KOPT-K1 (cell line): ENCODE measurements around the gene ACTRT2.

Experiments used
- H3K27ac ChIP-seq: fragments of 200-600 bp; sonication (generic); 2 replicates; pipeline ENCODE4 v1.5.1; 2016; ENCODE audit warnings: antibody characterized with exemption, mild to moderate bottlenecking, low read depth, low read length; ENCODE audit not compliant: poor library complexity, severe bottlenecking
- H3K36me3 ChIP-seq: fragments of 200-600 bp; sonication (generic); 2 replicates; pipeline ENCODE4 v1.5.1; 2017; ENCODE audit warnings: antibody characterized with exemption, mild to moderate bottlenecking, low read length, moderate library complexity; ENCODE audit not compliant: insufficient read depth
- H3K9me3 ChIP-seq: fragments of 200-600 bp; sonication (generic); 2 replicates; pipeline ENCODE4 v1.5.1; 2017; ENCODE audit warnings: antibody characterized with exemption, low read length, mild to moderate bottlenecking; ENCODE audit not compliant: insufficient read depth, poor library complexity, severe bottlenecking

The ACTRT2 gene

DNA sequence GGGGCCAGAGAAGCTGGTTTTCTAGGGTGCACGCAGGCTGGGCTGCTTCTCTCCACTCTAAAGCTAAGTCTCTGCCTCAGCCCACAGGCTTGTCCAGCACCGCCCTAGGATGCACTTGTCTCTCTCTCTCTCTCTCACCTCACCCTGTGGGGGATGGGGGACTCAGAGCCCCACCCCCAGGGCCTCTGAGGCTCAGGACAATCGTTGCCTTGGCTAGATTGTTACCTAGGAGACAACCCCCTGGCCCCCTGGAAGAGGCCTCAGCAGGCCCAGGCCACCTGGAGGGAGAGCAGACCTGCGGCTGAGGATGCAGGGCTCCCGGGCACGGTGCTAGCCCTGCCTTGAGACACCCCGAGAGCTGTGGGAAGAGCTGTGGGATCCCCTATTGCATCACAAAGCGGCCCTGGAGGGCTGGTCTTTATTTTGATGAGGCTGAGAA lies at the start of gene ACTRT2:
Gene ACTRT2, plus strand, starts transcription at position 235 of the 439 bp plus-strand sequence. CDS start 220 bp downstream, outside the sequence.
- no peaks in the 10 kb centered on the region for H3K9me3 ChIP-seq
- H3K36me3 ChIP-seq: no peaks in the 10 kb centered on the region
- no peak within 1 kb of the TSS for H3K27ac ChIP-seq

DNA sequence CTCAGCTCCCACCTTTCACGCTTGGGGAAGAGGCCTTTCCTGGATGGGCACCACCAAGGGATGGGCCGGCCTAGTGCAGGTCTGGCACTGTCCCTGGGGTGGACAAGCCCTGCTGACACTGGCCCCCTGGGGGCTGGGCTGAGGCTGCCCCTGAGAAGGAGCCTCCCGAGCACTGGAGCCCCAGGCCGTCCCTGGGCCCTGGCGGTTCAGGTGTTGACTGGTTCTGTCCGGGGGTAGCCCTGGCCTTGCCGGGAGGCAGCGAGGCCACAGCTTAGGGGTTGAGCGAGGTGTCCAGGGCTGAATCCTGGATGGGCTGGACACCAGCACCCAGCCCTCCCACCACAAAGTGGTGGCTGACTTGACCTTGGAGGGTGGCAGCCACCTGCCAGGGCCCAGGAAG lies 49.7 kb upstream of the ACTRT2 start:
- no peak overlapping the region for H3K27ac ChIP-seq
- no peaks in the 10 kb centered on the region for H3K9me3 ChIP-seq
- H3K36me3 ChIP-seq: no peaks in the 10 kb centered on the region

- Histone ChIP-seq H3K27ac (no peak overlapping the region), H3K9me3 (no peaks in the 10 kb centered on the region), H3K36me3 (no peaks in the 10 kb centered on the region)
These were observed 49.0 kb upstream of the ACTRT2 start for GRCh38 chr1:2972011-2972878.

GRCh38 chr1:2972879-2973575 lies 48.2 kb upstream of the ACTRT2 start:
- Histone ChIP-seq H3K27ac (no peak overlapping the region), H3K36me3 (no peaks in the 10 kb centered on the region), H3K9me3 (no peaks in the 10 kb centered on the region)

GRCh38 chr1:2973601-2974593 lies 47.4 kb upstream of the ACTRT2 start:
- H3K27ac ChIP-seq: no peak overlapping the region
- no peaks in the 10 kb centered on the region for H3K36me3 ChIP-seq
- no peaks in the 10 kb centered on the region for H3K9me3 ChIP-seq

DNA sequence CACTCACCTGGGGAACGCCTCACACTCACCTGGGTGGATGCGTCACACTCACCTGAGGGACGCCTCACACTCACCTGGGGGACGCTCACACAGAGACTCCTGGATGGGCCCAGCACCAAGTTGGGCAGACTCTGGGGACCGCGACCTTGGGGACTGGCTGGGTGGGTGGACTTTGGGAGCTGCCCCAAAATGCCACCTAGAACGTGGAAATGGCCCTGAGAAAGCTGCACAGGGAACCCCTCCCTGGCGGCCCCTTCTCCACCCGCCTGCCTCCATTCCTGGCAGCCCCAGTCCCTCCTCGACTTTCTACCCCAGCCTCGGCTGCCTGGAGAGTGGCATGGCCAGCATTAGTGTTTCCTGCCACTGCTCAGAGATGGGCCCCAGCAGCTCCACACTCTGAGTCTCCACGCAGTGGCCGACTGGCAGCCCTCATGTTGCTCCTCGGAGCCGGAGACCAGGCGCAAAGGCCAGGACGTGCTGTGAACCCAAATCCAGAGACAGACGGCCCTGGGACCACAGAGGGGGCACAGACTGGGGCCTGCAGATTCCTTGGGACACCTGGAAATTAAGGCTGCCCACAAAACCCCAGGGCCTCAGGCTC lies 46.5 kb upstream of the ACTRT2 start:
- H3K27ac ChIP-seq: no peak overlapping the region
- no peaks in the 10 kb centered on the region for H3K9me3 ChIP-seq
- H3K36me3 ChIP-seq: no peaks in the 10 kb centered on the region

- no peaks in the 10 kb centered on the region for H3K36me3 ChIP-seq
- no peaks in the 10 kb centered on the region for H3K9me3 ChIP-seq
- no peak overlapping the region for H3K27ac ChIP-seq
These were observed 45.6 kb upstream of the ACTRT2 start for GRCh38 chr1:2975466-2976179.

DNA sequence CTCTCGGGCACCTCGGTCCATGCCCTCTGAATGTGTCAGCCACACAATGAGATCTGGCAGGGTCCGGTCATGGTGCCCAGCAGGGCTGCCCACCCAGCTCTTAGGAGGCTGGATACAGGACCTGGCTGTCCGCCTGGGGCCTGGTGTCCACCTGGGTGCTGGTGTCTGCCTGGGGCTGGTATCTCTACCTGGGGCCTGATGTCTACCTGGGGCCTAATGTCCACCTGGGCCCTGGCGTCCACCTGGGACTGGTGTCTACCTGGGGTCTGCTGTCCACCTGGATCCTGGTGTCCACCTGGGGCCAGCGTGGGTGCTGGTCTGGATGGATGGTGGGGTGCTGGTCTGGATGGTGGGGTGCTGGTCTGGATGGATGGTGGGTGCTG lies 45.1 kb upstream of the ACTRT2 start:
- no peak overlapping the region for H3K27ac ChIP-seq
- no peaks in the 10 kb centered on the region for H3K36me3 ChIP-seq
- H3K9me3 ChIP-seq: no peaks in the 10 kb centered on the region

DNA sequence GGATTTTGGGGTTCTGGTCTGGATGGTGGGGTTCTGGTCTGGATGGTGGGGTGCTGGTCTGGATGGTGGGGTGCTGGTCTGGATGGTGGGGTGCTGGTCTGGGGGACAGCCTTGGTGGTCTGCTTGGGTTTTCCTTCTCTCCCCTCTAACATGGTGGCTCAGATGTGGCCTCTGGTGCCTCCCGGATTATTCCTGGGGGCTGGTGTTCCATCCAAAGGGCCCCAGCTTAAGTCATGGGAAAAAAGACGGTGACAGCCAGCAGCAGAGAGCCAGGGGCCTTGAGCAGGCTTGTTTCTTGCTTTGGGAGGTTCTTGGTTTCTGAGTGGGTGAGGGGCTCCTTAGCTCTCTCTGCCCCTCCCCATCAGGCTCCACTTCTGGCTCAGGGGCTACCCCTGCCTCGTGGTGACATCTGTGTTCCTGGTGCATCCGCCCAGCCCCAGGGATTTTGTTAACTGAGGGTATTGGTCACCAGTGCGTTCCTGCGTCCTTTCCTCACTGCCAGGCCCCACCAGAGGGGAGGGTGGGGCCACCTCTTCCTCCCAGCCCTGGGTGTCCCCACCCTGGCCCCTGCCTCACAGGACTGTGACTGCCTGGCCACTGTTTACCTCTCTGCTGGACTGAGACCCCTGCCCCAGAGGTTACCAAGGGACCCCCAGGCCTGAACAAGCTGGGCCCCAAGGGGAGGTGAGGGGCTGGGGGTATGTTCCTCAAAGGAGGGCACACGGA lies 43.2 kb upstream of the ACTRT2 start:
- Histone ChIP-seq H3K27ac (no peak overlapping the region), H3K9me3 (no peaks in the 10 kb centered on the region), H3K36me3 (no peaks in the 10 kb centered on the region)

DNA sequence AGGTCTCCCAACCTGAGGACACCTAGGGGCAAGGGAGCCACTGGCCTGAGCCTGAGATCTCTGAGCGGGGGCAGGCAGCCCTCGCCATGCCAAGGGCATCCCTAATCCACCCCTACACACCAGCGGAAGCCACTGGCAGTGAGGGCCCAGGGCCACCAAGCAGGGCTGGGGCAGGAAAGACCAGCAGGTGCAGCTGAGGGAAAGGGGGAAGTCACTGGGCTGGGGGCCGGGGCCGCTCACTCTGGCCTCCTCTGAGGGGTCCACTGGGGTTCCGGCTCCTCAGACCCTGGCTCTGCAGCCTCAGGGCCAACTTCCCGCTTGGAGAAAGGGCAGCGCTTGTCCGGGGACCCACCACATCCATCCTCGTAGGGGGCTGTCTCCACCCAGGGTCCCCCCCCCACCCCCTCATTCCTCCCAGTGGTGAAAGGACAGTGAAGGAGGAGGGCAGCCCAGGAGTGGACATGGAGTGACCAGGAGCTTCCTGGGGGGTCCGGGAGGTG lies 42.5 kb upstream of the ACTRT2 start:
- H3K36me3 ChIP-seq: no peaks in the 10 kb centered on the region
- H3K9me3 ChIP-seq: no peaks in the 10 kb centered on the region
- H3K27ac ChIP-seq: no peak overlapping the region

- H3K27ac ChIP-seq: no peak overlapping the region
- H3K36me3 ChIP-seq: no peaks in the 10 kb centered on the region
- no peaks in the 10 kb centered on the region for H3K9me3 ChIP-seq
These were observed 41.8 kb upstream of the ACTRT2 start for GRCh38 chr1:2979191-2980072.

- H3K27ac ChIP-seq: no peak overlapping the region
- H3K9me3 ChIP-seq: no peaks in the 10 kb centered on the region
- H3K36me3 ChIP-seq: no peaks in the 10 kb centered on the region
These were observed 41.0 kb upstream of the ACTRT2 start for GRCh38 chr1:2980073-2980791.
